Renal cortical epithelial cell (primary cell): ENCODE results near the gene ALDOC. TPM values are rescaled to one million over a fixed set of nuclear protein-coding genes. Genes with fewer than 3 reads are reported as not detected.

Experiments used
- DNase-seq: peaks from one replicate; pipeline ENCODE4 v3.0.0-alpha.2; 2011; ENCODE audit warnings: low read depth
- total RNA-seq: library from RNA; depleted of rRNA; stranded (reverse); fragments of >200 nt; gene quantifications from 2 replicates; pipeline ENCODE4 v1.2.3, GENCODE V29; 2014

Gene ALDOC
- total RNA-seq, 1 donor from 2014 or later = 26.7 TPM

- DNase-seq = no peak
Measured at GRCh38 chr17:28552176-28552999, 24.3 kb downstream of the ALDOC start, which contains the start of gene UNC119. TSS of gene UNC119 (minus strand) at chr17:28552624. CDS start at chr17:28552557, 67 bp downstream.

- no peak for DNase-seq
Measured at GRCh38 chr17:28551421-28552175, 25.1 kb downstream of the ALDOC start.

- DNase-seq = no peak
Measured at GRCh38 chr17:28550858-28551257, 25.8 kb downstream of the ALDOC start.

GRCh38 chr17:28549236-28550132, 27.2 kb downstream of the ALDOC start:
- no peak for DNase-seq

GRCh38 chr17:28548417-28549130, 28.1 kb downstream of the ALDOC start:
- DNase-seq = no peak

- DNase-seq = peak; percentile 52
Measured at GRCh38 chr17:28547623-28548416, 28.9 kb downstream of the ALDOC start.

GRCh38 chr17:28547096-28547622, 29.5 kb downstream of the ALDOC start:
- no peak for DNase-seq

GRCh38 chr17:28545787-28546415, 30.8 kb downstream of the ALDOC start:
- DNase-seq = no peak

- DNase-seq = no peak
Measured at GRCh38 chr17:28545141-28545503, 31.6 kb downstream of the ALDOC start.

GRCh38 chr17:28544402-28545140, 32.1 kb downstream of the ALDOC start:
- DNase-seq = no peak

GRCh38 chr17:28541439-28541838, 35.3 kb downstream of the ALDOC start:
- no peak for DNase-seq

- no peak for DNase-seq
Measured at GRCh38 chr17:28540231-28540630, 36.5 kb downstream of the ALDOC start.

GRCh38 chr17:28538296-28538895, 38.3 kb downstream of the ALDOC start:
- no peak for DNase-seq

- DNase-seq = no peak
Measured at GRCh38 chr17:28537219-28537610, 39.5 kb downstream of the ALDOC start.

- no peak for DNase-seq
Measured at GRCh38 chr17:28536532-28537218, 40.0 kb downstream of the ALDOC start.

GRCh38 chr17:28534740-28535375, 41.8 kb downstream of the ALDOC start:
- no peak for DNase-seq

GRCh38 chr17:28533091-28533807, 43.4 kb downstream of the ALDOC start:
- DNase-seq = peak; percentile 84
